ENCODE data around the gene PLA2G2D.

Gene PLA2G2D

DNA sequence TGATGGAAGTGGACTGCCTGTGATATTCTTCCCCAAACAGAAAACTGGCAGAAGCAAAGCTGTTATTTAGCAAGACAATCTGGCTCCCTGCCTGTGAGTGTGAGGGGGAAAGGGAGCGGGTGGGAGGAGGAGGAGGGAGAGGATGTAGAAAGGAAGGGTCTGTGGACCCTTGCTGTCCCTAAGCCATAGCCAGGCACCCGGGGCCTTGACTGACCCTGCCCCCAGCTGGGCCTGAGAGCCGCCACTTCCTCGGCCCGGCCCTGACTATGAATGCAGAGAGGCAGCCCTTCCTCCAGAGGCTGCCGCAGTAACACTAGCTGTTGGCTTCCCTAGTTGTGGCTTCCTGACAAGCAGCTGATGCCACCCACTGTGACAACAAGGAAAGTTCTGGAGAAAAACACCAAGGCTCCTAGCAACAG lies 33.7 kb upstream of the PLA2G2D start:
- Histone ChIP-seq H3K4me1 (ENCODE audit: control insufficient read depth in 1 of 2, insufficient read depth in 2 of 2, low read length in 2 of 2) (peaks cover 12 to 13% of the 10 kb centered on the region in 2 donors), H3K27me3 (ENCODE audit: control insufficient read depth in 1 of 2, insufficient read depth in 2 of 2, low read length in 2 of 2) (no peaks in the 10 kb centered on the region), H3K36me3 (ENCODE audit: control insufficient read depth in 1 of 2, insufficient read depth in 2 of 2, low read length in 2 of 2) (no peaks in the 10 kb centered on the region), H3K27ac (ENCODE audit: low read depth, low read length) (no peak overlapping the region), H3K9me3 (ENCODE audit: control insufficient read depth in 1 of 2, low read length in 2 of 2) (peaks cover 1 to 2% of the 10 kb centered on the region in 2 donors), H3K4me3 (ENCODE audit: low read depth in 1 of 2, low read length in 2 of 2) (no peak overlapping the region), H3K9ac (ENCODE audit: low read depth in 1 of 2, low read length in 2 of 2) (no peak overlapping the region)

DNA sequence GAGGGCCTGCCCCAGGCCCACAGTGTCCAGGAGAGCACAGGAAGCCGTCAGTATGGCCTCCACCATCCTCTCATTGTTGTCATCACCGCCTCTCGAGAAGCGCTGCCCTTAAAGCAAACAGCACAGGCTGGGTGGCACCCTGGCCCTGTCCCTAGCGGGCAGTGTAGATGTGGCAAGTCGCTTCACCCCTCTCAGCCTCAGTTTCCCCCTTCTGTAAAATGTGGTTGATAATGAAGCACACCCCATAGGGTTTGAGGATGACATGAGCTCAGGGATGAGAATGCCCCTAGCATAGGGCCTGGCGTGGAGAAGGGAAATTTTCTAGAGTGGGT lies 33.2 kb upstream of the PLA2G2D start:
- Histone ChIP-seq H3K27me3 (ENCODE audit: control insufficient read depth in 1 of 2, insufficient read depth in 2 of 2, low read length in 2 of 2) (no peaks in the 10 kb centered on the region), H3K4me3 (ENCODE audit: low read depth in 1 of 2, low read length in 2 of 2) (no peak overlapping the region), H3K36me3 (ENCODE audit: control insufficient read depth in 1 of 2, insufficient read depth in 2 of 2, low read length in 2 of 2) (no peaks in the 10 kb centered on the region), H3K9ac (ENCODE audit: low read depth in 1 of 2, low read length in 2 of 2) (no peak overlapping the region), H3K27ac (ENCODE audit: low read depth, low read length) (no peak overlapping the region), H3K4me1 (ENCODE audit: control insufficient read depth in 1 of 2, insufficient read depth in 2 of 2, low read length in 2 of 2) (peaks cover 12 to 13% of the 10 kb centered on the region in 2 donors), H3K9me3 (ENCODE audit: control insufficient read depth in 1 of 2, low read length in 2 of 2) (no peaks in the 10 kb centered on the region)

DNA sequence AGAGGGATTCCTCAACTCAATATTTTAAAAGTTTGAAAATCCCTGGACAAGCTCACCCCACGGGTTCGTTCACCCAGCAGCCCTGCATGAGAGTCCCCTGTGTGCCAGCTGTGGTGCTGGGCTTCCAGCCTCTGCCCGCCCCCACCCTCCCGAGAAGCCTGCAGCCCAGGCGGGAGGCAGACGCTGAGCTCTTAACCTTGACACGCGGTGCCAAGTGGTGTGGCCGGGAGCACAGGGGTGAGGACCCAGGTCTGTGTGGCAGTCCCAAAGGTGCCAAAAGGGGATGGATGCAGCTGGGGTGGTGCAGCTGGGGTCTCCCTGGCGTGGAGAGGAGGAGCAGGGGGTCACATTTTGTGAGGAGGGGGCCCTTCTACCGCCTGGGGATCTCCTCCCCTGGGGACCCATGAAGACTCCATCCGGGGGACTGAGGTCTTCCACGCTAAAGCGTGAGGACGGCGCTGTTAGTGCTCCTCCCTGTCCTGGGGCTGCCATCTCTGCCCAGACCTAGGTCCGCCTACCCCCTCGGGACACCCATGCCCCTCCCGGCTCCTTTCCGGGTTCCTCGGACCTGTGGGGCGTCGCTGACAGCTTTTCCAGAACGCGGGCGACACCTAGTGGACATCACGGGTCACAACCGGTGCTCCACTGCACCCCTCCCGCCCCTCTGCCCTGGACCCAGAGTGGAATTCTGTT lies 32.7 kb upstream of the PLA2G2D start:
- Histone ChIP-seq H3K9ac (ENCODE audit: low read depth in 1 of 2, low read length in 2 of 2) (peak overlapping the region; percentile 54 to 60), H3K9me3 (ENCODE audit: control insufficient read depth in 1 of 2, low read length in 2 of 2) (no peaks in the 10 kb centered on the region), H3K27ac (ENCODE audit: low read depth, low read length) (no peak overlapping the region), H3K4me3 (ENCODE audit: low read depth in 1 of 2, low read length in 2 of 2) (peak overlapping the region; percentile 60 to 75), H3K36me3 (ENCODE audit: control insufficient read depth in 1 of 2, insufficient read depth in 2 of 2, low read length in 2 of 2) (no peaks in the 10 kb centered on the region), H3K27me3 (ENCODE audit: control insufficient read depth in 1 of 2, insufficient read depth in 2 of 2, low read length in 2 of 2) (no peaks in the 10 kb centered on the region), H3K4me1 (ENCODE audit: control insufficient read depth in 1 of 2, insufficient read depth in 2 of 2, low read length in 2 of 2) (peaks cover 12 to 13% of the 10 kb centered on the region in 2 donors)

DNA sequence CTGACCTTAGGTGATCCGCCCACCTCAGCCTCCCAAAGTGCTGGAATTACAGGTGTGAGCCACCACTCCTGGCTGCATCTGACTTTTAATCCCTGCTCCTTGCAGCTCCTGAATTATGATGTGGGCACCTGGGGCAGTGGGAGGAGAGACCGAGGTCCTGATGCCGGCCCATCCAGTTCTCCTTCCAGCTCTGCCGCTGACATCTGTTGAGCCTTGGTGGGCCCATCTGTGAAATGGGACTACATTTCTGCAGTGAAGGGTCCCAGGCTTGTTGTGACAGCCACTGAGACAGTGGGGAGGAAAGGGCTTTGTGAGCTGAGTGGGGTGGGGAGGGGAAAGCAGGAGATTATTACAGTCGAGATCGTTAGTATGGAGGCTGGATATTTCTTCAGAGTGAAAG lies 31.6 kb upstream of the PLA2G2D start:
- Histone ChIP-seq H3K36me3 (ENCODE audit: control insufficient read depth in 1 of 2, insufficient read depth in 2 of 2, low read length in 2 of 2) (no peaks in the 10 kb centered on the region), H3K9me3 (ENCODE audit: control insufficient read depth in 1 of 2, low read length in 2 of 2) (no peaks in the 10 kb centered on the region), H3K4me3 (ENCODE audit: low read depth in 1 of 2, low read length in 2 of 2) (no peak overlapping the region), H3K27ac (ENCODE audit: low read depth, low read length) (no peak overlapping the region), H3K9ac (ENCODE audit: low read depth in 1 of 2, low read length in 2 of 2) (no peak overlapping the region), H3K4me1 (ENCODE audit: control insufficient read depth in 1 of 2, insufficient read depth in 2 of 2, low read length in 2 of 2) (peaks cover 12 to 13% of the 10 kb centered on the region in 2 donors), H3K27me3 (ENCODE audit: control insufficient read depth in 1 of 2, insufficient read depth in 2 of 2, low read length in 2 of 2) (no peaks in the 10 kb centered on the region)

DNA sequence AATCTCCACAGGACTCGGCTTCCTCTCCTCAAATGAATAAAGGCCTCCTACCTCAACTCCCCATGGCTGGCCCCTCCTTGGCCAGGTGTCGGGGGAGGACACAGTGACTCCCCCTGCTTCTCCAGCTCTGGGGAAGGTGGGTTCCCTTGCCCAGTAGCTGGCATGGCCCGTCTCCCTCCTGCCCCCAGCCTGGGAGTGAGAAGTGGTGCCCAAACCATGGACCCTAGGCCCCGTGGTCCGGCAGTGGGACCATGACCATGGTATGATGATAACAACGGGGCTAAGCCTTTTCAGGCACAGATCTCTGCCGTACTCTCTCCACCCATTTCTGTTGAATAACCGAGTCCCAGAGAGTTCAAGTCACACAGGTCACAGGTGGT lies 31.0 kb upstream of the PLA2G2D start:
- Histone ChIP-seq H3K9ac (ENCODE audit: low read depth in 1 of 2, low read length in 2 of 2) (no peak overlapping the region), H3K9me3 (ENCODE audit: control insufficient read depth in 1 of 2, low read length in 2 of 2) (no peaks in the 10 kb centered on the region), H3K4me3 (ENCODE audit: low read depth in 1 of 2, low read length in 2 of 2) (no peak overlapping the region), H3K4me1 (ENCODE audit: control insufficient read depth in 1 of 2, insufficient read depth in 2 of 2, low read length in 2 of 2) (peaks cover 12 to 13% of the 10 kb centered on the region in 2 donors), H3K27ac (ENCODE audit: low read depth, low read length) (no peak overlapping the region), H3K27me3 (ENCODE audit: control insufficient read depth in 1 of 2, insufficient read depth in 2 of 2, low read length in 2 of 2) (no peaks in the 10 kb centered on the region), H3K36me3 (ENCODE audit: control insufficient read depth in 1 of 2, insufficient read depth in 2 of 2, low read length in 2 of 2) (no peaks in the 10 kb centered on the region)

DNA sequence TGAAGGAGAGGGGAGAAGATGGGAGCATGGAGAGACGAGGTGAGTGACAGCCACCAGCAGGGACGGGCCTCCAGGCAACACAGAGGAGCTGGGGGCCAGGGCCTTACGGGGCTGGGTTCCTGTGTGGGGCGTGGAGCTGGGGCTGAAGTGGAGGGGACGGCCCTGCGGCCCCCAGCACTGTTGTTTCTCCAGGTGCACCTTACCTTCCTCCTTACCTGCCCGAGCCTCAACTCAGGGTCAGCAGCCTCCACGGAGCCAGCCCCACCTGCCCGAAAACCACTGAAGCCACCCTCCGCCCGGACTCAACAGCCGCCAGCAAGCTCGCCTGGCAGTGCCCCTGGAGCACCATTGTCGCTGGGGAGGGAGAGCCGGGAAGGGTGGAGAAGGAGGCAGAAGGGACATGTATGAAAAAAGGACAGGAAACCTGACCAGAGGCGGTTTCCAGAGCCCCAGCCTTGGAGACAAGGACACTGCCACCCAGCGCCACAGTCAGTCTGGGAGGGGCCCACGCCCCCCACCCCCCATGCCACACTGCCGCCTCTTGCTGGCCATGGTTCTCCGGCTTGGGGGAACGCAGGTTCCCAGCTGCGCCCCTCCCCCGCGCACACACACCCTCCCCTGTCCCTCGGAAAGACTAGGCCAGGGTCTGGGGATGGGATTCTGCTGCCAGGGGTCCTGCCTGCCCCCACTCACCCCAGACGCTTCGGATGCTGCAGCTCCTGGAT lies 30.4 kb upstream of the PLA2G2D start:
- Histone ChIP-seq H3K9me3 (ENCODE audit: control insufficient read depth in 1 of 2, low read length in 2 of 2) (no peaks in the 10 kb centered on the region), H3K27me3 (ENCODE audit: control insufficient read depth in 1 of 2, insufficient read depth in 2 of 2, low read length in 2 of 2) (no peaks in the 10 kb centered on the region), H3K4me3 (ENCODE audit: low read depth in 1 of 2, low read length in 2 of 2) (no peak overlapping the region), H3K36me3 (ENCODE audit: control insufficient read depth in 1 of 2, insufficient read depth in 2 of 2, low read length in 2 of 2) (no peaks in the 10 kb centered on the region), H3K27ac (ENCODE audit: low read depth, low read length) (no peak overlapping the region), H3K9ac (ENCODE audit: low read depth in 1 of 2, low read length in 2 of 2) (no peak overlapping the region), H3K4me1 (ENCODE audit: control insufficient read depth in 1 of 2, insufficient read depth in 2 of 2, low read length in 2 of 2) (peaks cover 12 to 13% of the 10 kb centered on the region in 2 donors)

DNA sequence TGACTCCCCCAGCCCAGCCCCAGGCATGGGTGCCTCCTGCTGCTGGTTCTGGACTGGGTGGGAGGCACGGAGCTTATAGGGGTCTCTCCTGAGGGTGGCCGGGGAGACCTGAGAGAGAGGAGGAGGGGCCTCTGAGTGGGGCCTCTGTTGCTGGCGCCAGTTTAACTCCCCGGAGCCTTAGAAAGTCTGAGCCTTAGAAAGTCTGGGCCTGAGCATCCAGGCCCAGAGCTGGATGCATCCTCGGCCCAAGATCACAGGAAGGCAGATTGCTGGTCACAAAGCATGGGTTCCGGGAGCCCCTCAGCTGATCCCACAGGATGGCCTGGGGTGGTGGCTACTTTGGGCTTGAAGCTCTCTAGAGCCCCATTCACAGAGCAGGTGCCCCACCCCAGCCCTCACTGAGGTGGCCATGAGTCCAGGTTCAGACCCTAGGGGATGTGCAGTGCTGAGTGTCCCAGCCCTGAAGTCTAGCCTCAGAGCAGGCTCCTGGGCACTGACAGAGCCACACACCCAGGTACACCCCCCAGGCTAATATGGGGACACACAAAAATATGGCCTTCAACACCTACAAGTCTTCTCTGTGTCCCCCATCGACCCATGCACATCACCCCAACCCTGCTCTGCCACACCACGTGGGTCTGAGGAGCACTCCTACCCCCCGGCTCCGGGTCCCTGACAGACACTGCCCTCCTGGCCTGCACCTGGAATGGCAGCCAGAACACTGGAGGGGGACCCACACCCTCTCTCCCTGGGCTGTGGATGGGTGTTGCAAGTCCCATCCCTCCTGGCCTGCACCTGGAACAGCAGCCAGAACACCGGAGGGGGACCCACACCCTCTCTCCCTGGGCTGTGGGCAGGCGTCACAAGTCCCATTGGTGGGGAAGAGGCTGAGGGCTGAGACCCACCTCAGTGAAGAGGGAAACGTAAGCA lies 29.5 kb upstream of the PLA2G2D start:
- Histone ChIP-seq H3K36me3 (ENCODE audit: control insufficient read depth in 1 of 2, insufficient read depth in 2 of 2, low read length in 2 of 2) (no peaks in the 10 kb centered on the region), H3K27ac (ENCODE audit: low read depth, low read length) (no peak overlapping the region), H3K9me3 (ENCODE audit: control insufficient read depth in 1 of 2, low read length in 2 of 2) (no peaks in the 10 kb centered on the region), H3K4me1 (ENCODE audit: control insufficient read depth in 1 of 2, insufficient read depth in 2 of 2, low read length in 2 of 2) (peaks cover 6 to 9% of the 10 kb centered on the region in 2 donors), H3K27me3 (ENCODE audit: control insufficient read depth in 1 of 2, insufficient read depth in 2 of 2, low read length in 2 of 2) (no peaks in the 10 kb centered on the region), H3K4me3 (ENCODE audit: low read depth in 1 of 2, low read length in 2 of 2) (no peak overlapping the region), H3K9ac (ENCODE audit: low read depth in 1 of 2, low read length in 2 of 2) (no peak overlapping the region)

DNA sequence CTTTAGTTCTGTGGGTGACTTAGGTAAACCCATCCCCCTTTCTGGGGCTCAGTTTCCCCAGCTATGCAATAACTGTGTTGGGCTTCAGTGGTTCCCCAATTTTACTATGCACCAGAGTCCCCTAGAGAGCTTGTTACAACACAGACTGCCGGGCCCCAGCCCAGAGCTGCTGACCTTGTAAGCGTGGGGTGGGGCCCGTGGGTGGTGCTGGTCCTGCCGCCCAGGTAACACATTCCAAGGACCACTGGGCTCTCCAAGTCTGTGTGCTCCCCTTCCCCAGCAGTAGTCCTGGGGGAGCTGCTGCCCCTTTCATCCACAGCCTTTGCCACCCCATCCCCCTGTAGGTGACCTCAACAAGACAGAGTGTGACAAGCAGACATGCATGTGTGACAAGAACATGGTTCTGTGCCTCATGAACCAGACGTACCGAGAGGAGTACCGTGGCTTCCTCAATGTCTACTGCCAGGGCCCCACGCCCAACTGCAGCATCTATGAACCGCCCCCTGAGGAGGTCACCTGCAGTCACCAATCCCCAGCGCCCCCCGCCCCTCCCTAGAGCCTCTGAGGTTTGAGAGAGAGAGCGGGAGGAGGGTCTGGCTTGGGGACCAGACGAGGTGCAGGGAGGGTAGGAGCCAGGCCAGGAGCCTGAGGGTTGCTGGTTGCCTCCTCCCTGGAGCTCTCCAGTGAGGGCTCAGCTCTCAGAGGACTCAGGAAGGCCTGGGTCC lies 28.7 kb upstream of the PLA2G2D start:
- Histone ChIP-seq H3K4me1 (ENCODE audit: control insufficient read depth in 1 of 2, insufficient read depth in 2 of 2, low read length in 2 of 2) (peaks cover 5 to 9% of the 10 kb centered on the region in 2 donors), H3K4me3 (ENCODE audit: low read depth in 1 of 2, low read length in 2 of 2) (no peak overlapping the region), H3K9me3 (ENCODE audit: control insufficient read depth in 1 of 2, low read length in 2 of 2) (no peaks in the 10 kb centered on the region), H3K27ac (ENCODE audit: low read depth, low read length) (no peak overlapping the region), H3K9ac (ENCODE audit: low read depth in 1 of 2, low read length in 2 of 2) (no peak overlapping the region), H3K27me3 (ENCODE audit: control insufficient read depth in 1 of 2, insufficient read depth in 2 of 2, low read length in 2 of 2) (no peaks in the 10 kb centered on the region), H3K36me3 (ENCODE audit: control insufficient read depth in 1 of 2, insufficient read depth in 2 of 2, low read length in 2 of 2) (no peaks in the 10 kb centered on the region)

DNA sequence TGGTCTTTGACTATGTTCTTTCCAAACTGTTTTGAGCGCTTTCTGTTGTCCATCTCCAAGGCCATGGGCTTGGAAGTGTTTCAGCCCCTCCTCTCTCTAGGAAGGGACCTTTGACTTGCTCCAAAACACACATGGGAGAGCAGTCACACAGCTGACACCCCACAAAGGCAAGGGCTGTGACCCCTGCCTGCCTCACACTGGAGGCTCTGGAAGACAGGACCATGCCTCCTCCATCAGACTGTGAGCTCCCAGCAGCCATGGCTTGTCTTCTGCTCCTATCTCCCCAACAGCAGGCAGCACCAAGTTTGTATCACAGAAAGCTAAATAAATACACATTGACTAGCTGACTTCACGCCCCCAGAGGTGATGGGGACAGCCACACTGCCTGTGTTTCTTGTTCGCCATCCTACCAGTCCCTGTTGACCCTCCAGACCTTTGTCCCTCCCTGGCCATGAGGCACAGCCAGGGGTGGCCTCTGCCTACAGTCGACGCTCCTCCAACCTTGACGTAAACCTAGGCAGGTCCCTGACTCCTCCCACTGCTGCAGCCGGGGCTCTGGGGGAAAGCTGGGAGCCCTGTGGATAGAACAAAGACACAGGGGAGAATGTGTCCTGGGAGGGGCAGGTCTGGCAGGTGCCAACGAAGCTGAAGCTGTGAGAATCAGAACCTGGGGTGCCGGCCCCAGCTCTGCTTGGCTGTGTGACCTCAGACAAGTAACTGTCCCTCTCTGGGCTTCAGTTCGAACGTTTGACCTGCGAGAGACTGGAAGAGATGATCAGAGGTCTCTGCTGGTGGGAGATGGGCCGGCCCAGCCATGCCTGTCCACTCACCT lies 24.6 kb upstream of the PLA2G2D start:
- Histone ChIP-seq H3K4me1 (ENCODE audit: control insufficient read depth in 1 of 2, insufficient read depth in 2 of 2, low read length in 2 of 2) (no peaks in the 10 kb centered on the region), H3K9me3 (ENCODE audit: control insufficient read depth in 1 of 2, low read length in 2 of 2) (no peaks in the 10 kb centered on the region), H3K4me3 (ENCODE audit: low read depth in 1 of 2, low read length in 2 of 2) (no peak overlapping the region), H3K36me3 (ENCODE audit: control insufficient read depth in 1 of 2, insufficient read depth in 2 of 2, low read length in 2 of 2) (no peaks in the 10 kb centered on the region), H3K27ac (ENCODE audit: low read depth, low read length) (no peak overlapping the region), H3K27me3 (ENCODE audit: control insufficient read depth in 1 of 2, insufficient read depth in 2 of 2, low read length in 2 of 2) (no peaks in the 10 kb centered on the region), H3K9ac (ENCODE audit: low read depth in 1 of 2, low read length in 2 of 2) (no peak overlapping the region)
